Endothelial cell of umbilical vein (primary cell): ENCODE measurements around the gene FUT7.

Experiments
- EZH2 ChIP-seq: IDR thresholded peaks from 2 replicates; pipeline ENCODE4 v1.6.1; 2012; ENCODE audit warnings: borderline replicate concordance, low read depth, mild to moderate bottlenecking, moderate library complexity, low read length, inconsistent platforms; ENCODE audit not compliant: severe bottlenecking
- FOS ChIP-seq: IDR thresholded peaks from 2 replicates; pipeline ENCODE4 v1.6.1; 2011; ENCODE audit warnings: mild to moderate bottlenecking, low read length, moderate library complexity, borderline replicate concordance; ENCODE audit not compliant: insufficient read depth
- JUN ChIP-seq: IDR thresholded peaks from 2 replicates; pipeline ENCODE4 v1.6.1; 2011; ENCODE audit warnings: borderline replicate concordance, low read depth; ENCODE audit not compliant: insufficient read length, insufficient read depth
- MYC ChIP-seq: IDR thresholded peaks from one replicate; pipeline ENCODE4 v1.6.1; 2011; ENCODE audit warnings: mild to moderate bottlenecking, low read depth, low read length
- POLR2A ChIP-seq: IDR thresholded peaks from 2 replicates; pipeline ENCODE4 v1.6.1; 2012; ENCODE audit warnings: low read depth, mild to moderate bottlenecking, control low read depth, low read length
- POLR2AphosphoS5 ChIP-seq: IDR thresholded peaks from 2 replicates; pipeline ENCODE4 v1.6.1; 2012; ENCODE audit warnings: low read depth, mild to moderate bottlenecking, control low read depth, low read length, moderate library complexity; ENCODE audit not compliant: insufficient read depth
- TF ChIP-seq, protein P1 (sequence below), 2 donors: IDR thresholded peaks; 1 replicate in 1 of 2; 2 replicates in 1 of 2; pipeline ENCODE4 v1.5.1; 2011; ENCODE audit warnings: low read length in 2 of 2, mild to moderate bottlenecking in 2 of 2, moderate library complexity in 2 of 2, control low read depth in 1 of 2, inconsistent platforms in 1 of 2, low read depth in 1 of 2; ENCODE audit not compliant: insufficient read depth in 1 of 2; ENCODE audit errors: extremely low read depth in 1 of 2
- TF ChIP-seq, protein P2 (sequence below): IDR thresholded peaks from 2 replicates; pipeline ENCODE4 v1.6.1; 2011; ENCODE audit not compliant: insufficient read depth, insufficient read length

DNA sequence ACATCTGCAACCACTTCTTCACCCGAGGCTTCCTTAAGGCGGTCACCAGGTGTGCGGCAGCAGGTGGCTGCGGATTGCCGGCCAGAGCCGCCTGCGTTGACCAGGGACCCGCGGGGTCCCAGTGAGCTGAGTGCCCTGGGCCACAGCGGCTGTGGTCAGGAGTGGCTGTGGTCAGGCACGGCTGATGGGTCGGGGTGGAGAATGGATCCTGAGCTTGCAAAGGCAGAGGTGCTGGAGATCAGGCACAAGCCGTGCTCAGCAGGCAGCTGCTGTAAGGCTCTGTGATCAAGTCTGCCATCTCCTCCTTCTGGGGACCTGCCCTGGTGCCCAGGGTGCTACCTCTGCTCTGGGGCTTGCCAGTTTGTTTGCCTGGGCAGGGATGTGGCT lies 47.5 kb upstream of the FUT7 start:
- TF ChIP-seq, protein P1, sequence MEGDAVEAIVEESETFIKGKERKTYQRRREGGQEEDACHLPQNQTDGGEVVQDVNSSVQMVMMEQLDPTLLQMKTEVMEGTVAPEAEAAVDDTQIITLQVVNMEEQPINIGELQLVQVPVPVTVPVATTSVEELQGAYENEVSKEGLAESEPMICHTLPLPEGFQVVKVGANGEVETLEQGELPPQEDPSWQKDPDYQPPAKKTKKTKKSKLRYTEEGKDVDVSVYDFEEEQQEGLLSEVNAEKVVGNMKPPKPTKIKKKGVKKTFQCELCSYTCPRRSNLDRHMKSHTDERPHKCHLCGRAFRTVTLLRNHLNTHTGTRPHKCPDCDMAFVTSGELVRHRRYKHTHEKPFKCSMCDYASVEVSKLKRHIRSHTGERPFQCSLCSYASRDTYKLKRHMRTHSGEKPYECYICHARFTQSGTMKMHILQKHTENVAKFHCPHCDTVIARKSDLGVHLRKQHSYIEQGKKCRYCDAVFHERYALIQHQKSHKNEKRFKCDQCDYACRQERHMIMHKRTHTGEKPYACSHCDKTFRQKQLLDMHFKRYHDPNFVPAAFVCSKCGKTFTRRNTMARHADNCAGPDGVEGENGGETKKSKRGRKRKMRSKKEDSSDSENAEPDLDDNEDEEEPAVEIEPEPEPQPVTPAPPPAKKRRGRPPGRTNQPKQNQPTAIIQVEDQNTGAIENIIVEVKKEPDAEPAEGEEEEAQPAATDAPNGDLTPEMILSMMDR (IDR thresholded peaks at IDR 0.05; ENCODE audit: extremely low read depth in 1 of 2, insufficient read depth in 1 of 2, low read depth in 1 of 2, low read length in 2 of 2): no peak
- TF ChIP-seq POLR2AphosphoS5: no peak
- TF ChIP-seq EZH2: no peak
- TF ChIP-seq POLR2A: no peak
- TF ChIP-seq MYC: no peak
- no peak for TF ChIP-seq FOS
- TF ChIP-seq JUN: no peak
- TF ChIP-seq, protein P2, sequence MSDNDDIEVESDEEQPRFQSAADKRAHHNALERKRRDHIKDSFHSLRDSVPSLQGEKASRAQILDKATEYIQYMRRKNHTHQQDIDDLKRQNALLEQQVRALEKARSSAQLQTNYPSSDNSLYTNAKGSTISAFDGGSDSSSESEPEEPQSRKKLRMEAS: no peak
